ENCODE data around the gene PNRC2.

The PNRC2 gene

DNA sequence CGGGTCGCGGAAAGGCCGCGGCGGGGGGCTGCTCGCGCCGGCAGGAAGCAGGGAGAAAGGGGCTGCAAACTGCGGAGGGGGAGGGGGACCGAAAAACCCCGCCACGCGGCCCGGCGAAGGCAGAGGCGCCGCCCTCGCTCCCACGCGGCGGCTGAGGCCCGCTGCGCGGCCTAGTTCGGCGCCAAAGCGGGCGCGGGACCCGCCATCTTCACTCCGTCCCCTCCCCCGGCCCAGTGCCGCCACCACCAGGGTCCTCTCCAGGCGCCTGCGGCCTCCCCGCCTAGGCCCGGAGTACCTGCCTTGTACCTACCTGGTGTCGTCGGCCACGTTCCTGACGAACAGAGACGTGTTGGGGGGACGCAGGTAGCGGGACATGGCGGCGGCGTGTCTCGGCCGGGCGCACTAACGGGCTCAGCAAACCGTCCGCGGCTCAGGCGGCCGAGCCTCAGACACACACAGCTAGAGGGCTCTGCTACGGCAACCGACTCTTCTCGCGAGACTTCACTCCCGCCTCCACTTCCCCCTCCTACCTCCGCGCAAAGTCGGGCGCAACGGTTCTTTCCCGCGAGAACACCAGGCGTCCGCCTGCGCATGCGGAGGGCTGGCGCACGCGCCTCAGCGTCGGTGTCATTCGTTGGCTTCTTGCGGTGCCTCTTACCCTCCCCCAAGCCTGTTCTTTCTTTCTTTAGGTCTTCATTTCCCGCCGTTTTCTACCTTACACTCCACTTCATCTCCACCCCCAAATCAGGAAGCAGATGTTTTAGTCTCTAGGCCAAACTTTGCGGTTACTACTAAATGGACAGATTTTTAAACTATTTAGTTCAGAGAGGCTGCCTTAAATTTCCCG, 20.5 kb downstream of the PNRC2 start, which contains the start of gene SRSF10 (continued):
- TF ChIP-seq PRDM2 (tag by site-specific recombination; IDR thresholded peaks at IDR 0.05; ENCODE audit: borderline replicate concordance) = no peak
- peak; percentile 93 for TF ChIP-seq ZXDB (tag by site-specific recombination; IDR thresholded peaks at IDR 0.05)
- TF ChIP-seq AEBP2 (tag by site-specific recombination; IDR thresholded peaks at IDR 0.05; ENCODE audit: borderline replicate concordance) = no peak
- TF ChIP-seq MZF1 (tag by site-specific recombination; IDR thresholded peaks at IDR 0.05; ENCODE audit: borderline replicate concordance) = peak; percentile 38; the same call in 1 of the 2 replicates
- TF ChIP-seq ZNF518A (tag by site-specific recombination; conservative IDR thresholded peaks at IDR 0.05; ENCODE audit: low read depth) = peak; percentile 55
- TF ChIP-seq PRDM4 (tag by site-specific recombination; IDR thresholded peaks at IDR 0.05) = no peak
- TF ChIP-seq ZNF596 (tag by site-specific recombination; IDR thresholded peaks at IDR 0.05) = no peak; the same call in 1 of the 2 replicates
- TF ChIP-seq ZNF707 (tag by site-specific recombination; IDR thresholded peaks at IDR 0.05) = no peak
- TF ChIP-seq ZNF416 (tag by site-specific recombination; IDR thresholded peaks at IDR 0.05) = no peak
- TF ChIP-seq SCRT1 (tag by site-specific recombination; IDR thresholded peaks at IDR 0.05; ENCODE audit: borderline replicate concordance) = no peak
- peak; percentile 99 for TF ChIP-seq ZNF335 (tag by site-specific recombination; conservative IDR thresholded peaks at IDR 0.05)
- no peak for TF ChIP-seq ZNF571 (tag by site-specific recombination; IDR thresholded peaks at IDR 0.05)
- TF ChIP-seq GLIS2 (tag by site-specific recombination; IDR thresholded peaks at IDR 0.05) = peak; percentile 79
- TF ChIP-seq, protein P1, sequence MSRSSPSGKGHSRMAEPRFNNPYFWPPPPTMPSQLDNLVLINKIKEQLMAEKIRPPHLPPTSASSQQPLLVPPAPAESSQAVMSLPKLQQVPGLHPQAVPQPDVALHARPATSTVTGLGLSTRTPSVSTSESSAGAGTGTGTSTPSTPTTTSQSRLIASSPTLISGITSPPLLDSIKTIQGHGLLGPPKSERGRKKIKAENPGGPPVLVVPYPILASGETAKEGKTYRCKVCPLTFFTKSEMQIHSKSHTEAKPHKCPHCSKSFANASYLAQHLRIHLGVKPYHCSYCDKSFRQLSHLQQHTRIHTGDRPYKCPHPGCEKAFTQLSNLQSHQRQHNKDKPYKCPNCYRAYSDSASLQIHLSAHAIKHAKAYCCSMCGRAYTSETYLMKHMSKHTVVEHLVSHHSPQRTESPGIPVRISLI (tag by site-specific recombination; IDR thresholded peaks at IDR 0.05) = peak; percentile 74; the same call in 1 of the 2 replicates
- no peak for TF ChIP-seq ZNF202 (tag by site-specific recombination; IDR thresholded peaks at IDR 0.05; ENCODE audit: borderline replicate concordance)
- no peak for TF ChIP-seq ZNF23 (tag by site-specific recombination; IDR thresholded peaks at IDR 0.05; ENCODE audit: borderline replicate concordance)
- TF ChIP-seq ZNF501 (tag by site-specific recombination; IDR thresholded peaks at IDR 0.05) = no peak; the same call in none of the 2 replicates
- peak; percentile 56; the same call in 1 of the 2 replicates for TF ChIP-seq ZNF76 (tag by site-specific recombination; IDR thresholded peaks at IDR 0.05; ENCODE audit: borderline replicate concordance, low read depth)
- 0 out of 2 replicates have a peak, but pooled peaks have one; percentile 40 for TF ChIP-seq ZNF10 (tag by site-specific recombination; IDR thresholded peaks at IDR 0.05)
- TF ChIP-seq ZNF184 (tag by site-specific recombination; IDR thresholded peaks at IDR 0.05) = 0 out of 2 replicates have a peak, but pooled peaks have one; percentile 25
- TF ChIP-seq BCL11A (tag by site-specific recombination; IDR thresholded peaks at IDR 0.05; ENCODE audit: low read depth) = no peak
